DOHH2 (cell line): Measurements from ENCODE around the gene SMKR1.

Experiments
- H3F3A ChIP-seq: fragments of 200-600 bp; sonication (generic), shearing (Covaris generic); 2 replicates; pipeline ENCODE4 v1.6.0; 2016; ENCODE audit warnings: antibody characterized with exemption, mild to moderate bottlenecking; ENCODE audit not compliant: control insufficient read depth, insufficient read depth
- H3K27ac ChIP-seq: fragments of 200-600 bp; sonication (generic); 2 replicates; pipeline ENCODE4 v1.5.1; 2014; ENCODE audit warnings: low read depth, mild to moderate bottlenecking, low read length, moderate library complexity
- H3K27me3 ChIP-seq: fragments of 200-600 bp; sonication (generic); 2 replicates; pipeline ENCODE4 v1.6.1; 2014; ENCODE audit warnings: mild to moderate bottlenecking, low read length, mixed read lengths; ENCODE audit not compliant: control insufficient read depth
- H3K36me3 ChIP-seq: fragments of 200-600 bp; sonication (generic); 2 replicates; pipeline ENCODE4 v1.6.1; 2014; ENCODE audit warnings: mild to moderate bottlenecking, low read length, moderate library complexity, mixed read lengths; ENCODE audit not compliant: control insufficient read depth
- H3K4me1 ChIP-seq: fragments of 200-600 bp; sonication (generic); 2 replicates; pipeline ENCODE4 v1.6.1; 2014; ENCODE audit warnings: mild to moderate bottlenecking, low read length, mixed read lengths; ENCODE audit not compliant: control insufficient read depth
- H3K4me2 ChIP-seq: fragments of 200-600 bp; sonication (generic); 2 replicates; pipeline ENCODE4 v1.6.0; 2014; ENCODE audit warnings: mild to moderate bottlenecking, low read length, moderate library complexity
- H3K4me3 ChIP-seq: fragments of 200-600 bp; sonication (generic); 2 replicates; pipeline ENCODE4 v1.5.1; 2014; ENCODE audit warnings: mild to moderate bottlenecking, low read length, mixed read lengths
- H3K79me2 ChIP-seq: fragments of 200-600 bp; sonication (generic); 2 replicates; pipeline ENCODE4 v1.6.1; 2014; ENCODE audit warnings: mild to moderate bottlenecking, low read length, mixed read lengths; ENCODE audit not compliant: control insufficient read depth
- H3K9me2 ChIP-seq: fragments of 200-600 bp; sonication (generic); replicated peaks from 2 replicates; pipeline ENCODE4 v1.6.1; 2014; ENCODE audit warnings: mild to moderate bottlenecking, low read length, mixed read lengths; ENCODE audit not compliant: control insufficient read depth
- H3K9me3 ChIP-seq: fragments of 200-600 bp; sonication (generic); 2 replicates; pipeline ENCODE4 v1.6.1; 2014; ENCODE audit warnings: antibody characterized with exemption, low read length, mixed read lengths; ENCODE audit not compliant: control insufficient read depth, insufficient read depth
- H4K20me1 ChIP-seq: fragments of 200-600 bp; sonication (generic); 2 replicates; pipeline ENCODE4 v1.6.0; 2014; ENCODE audit warnings: low read depth, mild to moderate bottlenecking, antibody characterized with exemption, low read length, moderate library complexity; ENCODE audit not compliant: control insufficient read depth, insufficient read depth
- EZH2phosphoT487 ChIP-seq: fragments of 200-600 bp; sonication (generic); IDR thresholded peaks from 2 replicates; pipeline ENCODE4 v1.6.1; 2017; ENCODE audit warnings: borderline replicate concordance, mild to moderate bottlenecking, antibody characterized with exemption, low read length, moderate library complexity, mixed read lengths
- TF ChIP-seq, protein P1 (sequence below): fragments of 200-600 bp; sonication (generic); IDR thresholded peaks from one replicate; pipeline ENCODE4 v1.5.1; 2014; ENCODE audit warnings: antibody characterized with exemption, mild to moderate bottlenecking, low read depth, low read length; ENCODE audit not compliant: poor library complexity, severe bottlenecking

The SMKR1 gene

DNA sequence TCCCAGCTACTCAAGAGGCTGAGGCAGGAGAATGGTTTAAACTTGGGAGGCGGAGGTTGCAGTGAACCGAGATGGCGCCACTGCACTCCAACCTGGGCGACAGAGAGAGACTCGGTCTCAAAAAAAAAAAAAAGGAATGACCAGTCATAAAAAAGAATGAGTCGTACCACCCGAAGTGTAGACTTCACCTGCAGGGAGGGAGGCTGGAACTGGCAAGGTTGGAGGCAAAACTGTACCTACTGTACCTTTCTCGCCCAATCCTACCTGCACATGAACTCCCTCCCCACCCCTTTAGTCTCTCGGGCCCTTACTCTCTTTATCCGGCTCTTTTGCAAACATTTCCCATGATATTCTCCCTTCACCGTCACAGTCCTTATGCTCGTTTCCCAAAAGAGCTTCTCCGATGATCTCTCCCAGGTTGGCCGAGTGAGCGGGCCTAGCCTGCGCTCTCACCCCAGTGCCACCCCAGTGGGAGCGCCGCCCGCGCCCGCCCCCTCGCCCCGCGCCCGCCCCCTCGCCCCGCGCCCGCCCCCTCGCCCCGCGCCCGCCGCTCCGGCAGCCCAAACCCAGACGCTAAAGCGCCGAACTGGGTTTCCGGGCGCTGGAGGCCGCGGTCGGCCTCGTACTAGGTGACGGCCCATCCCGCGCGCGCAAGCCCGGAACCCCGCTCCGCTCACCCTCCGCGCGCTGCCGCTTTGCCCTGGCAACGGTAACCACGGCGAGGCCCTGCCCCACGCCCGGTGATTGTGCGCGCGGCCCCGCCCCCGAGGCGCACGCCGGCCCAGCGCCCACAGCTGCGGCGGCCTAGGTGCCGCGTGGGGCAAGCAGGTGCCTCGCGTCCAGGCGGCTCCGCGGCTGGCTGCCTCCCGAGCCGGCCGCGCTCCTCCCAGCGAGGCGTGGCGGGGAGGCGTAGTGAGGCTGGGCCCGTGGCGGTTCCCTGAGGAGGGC, at the start of gene SMKR1:
Gene SMKR1 (plus strand): TSS at position 772 of the 948 bp plus-strand sequence. CDS start 294 bp downstream, outside the sequence.
- H3K9me3 ChIP-seq: no peaks in the 10 kb centered on the region
- H3K36me3 ChIP-seq: no peaks in the 10 kb centered on the region
- peaks cover 2% of the 10 kb centered on the region; the same call in 1 of the 2 replicates for H3F3A ChIP-seq
- H3K4me2 ChIP-seq: peak within 1 kb of the TSS; percentile 97
- TF ChIP-seq, protein P1, sequence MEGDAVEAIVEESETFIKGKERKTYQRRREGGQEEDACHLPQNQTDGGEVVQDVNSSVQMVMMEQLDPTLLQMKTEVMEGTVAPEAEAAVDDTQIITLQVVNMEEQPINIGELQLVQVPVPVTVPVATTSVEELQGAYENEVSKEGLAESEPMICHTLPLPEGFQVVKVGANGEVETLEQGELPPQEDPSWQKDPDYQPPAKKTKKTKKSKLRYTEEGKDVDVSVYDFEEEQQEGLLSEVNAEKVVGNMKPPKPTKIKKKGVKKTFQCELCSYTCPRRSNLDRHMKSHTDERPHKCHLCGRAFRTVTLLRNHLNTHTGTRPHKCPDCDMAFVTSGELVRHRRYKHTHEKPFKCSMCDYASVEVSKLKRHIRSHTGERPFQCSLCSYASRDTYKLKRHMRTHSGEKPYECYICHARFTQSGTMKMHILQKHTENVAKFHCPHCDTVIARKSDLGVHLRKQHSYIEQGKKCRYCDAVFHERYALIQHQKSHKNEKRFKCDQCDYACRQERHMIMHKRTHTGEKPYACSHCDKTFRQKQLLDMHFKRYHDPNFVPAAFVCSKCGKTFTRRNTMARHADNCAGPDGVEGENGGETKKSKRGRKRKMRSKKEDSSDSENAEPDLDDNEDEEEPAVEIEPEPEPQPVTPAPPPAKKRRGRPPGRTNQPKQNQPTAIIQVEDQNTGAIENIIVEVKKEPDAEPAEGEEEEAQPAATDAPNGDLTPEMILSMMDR: peak; percentile 21
- no peak for TF ChIP-seq EZH2phosphoT487
- H3K4me3 ChIP-seq: peak within 1 kb of the TSS; percentile 82
- 0 out of 2 replicates have a peak, but pooled peaks cover 5% of the 10 kb centered on the region for H3K27me3 ChIP-seq
- H4K20me1 ChIP-seq: no peaks in the 10 kb centered on the region
- H3K27ac ChIP-seq: no peak within 1 kb of the TSS
- no peaks in the 10 kb centered on the region for H3K9me2 ChIP-seq
- H3K4me1 ChIP-seq: peaks cover 35% of the 10 kb centered on the region
- no peaks in the 10 kb centered on the region for H3K79me2 ChIP-seq

DNA sequence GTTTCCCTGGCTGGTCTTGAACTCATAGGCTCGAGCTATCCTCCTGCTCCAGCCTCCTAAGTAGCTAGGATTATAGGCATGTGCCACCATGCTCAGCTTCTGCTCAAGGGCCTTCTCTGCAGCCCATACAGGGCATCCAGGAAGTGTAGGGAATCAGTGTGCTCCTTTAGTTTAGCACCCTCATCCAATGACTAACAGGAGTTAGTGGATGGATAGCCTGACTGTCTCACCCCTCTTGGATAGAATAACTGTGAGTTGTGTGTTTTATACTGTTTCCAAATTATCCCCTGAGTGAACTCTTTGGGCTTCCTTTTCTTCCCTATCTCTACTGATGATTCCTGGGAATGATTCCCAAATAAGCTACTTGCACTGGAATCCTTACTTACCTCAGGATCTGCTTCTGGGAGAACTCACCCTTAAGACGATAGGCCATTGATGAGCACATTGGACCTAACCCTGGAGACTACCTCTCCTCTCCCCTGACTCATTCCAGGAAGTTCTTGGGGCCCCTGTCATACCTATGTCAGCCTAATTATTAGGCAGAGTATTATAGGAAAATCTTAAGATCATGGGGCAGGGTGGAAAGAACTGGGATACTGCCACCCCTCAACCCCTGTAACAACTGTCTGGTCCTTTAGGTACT, 49.6 kb upstream of the SMKR1 start:
- TF ChIP-seq, protein P1: no peak
- no peak for TF ChIP-seq EZH2phosphoT487
- H4K20me1 ChIP-seq: no peaks in the 10 kb centered on the region
- H3K27me3 ChIP-seq: no peaks in the 10 kb centered on the region
- H3K79me2 ChIP-seq: no peaks in the 10 kb centered on the region
- H3K4me2 ChIP-seq: no peak overlapping the region
- peaks cover 10% of the 10 kb centered on the region; the same call in 1 of the 2 replicates for H3K9me3 ChIP-seq
- H3K36me3 ChIP-seq: peaks cover 22% of the 10 kb centered on the region
- no peaks in the 10 kb centered on the region for H3K4me1 ChIP-seq
- H3K27ac ChIP-seq: no peak overlapping the region
- no peaks in the 10 kb centered on the region for H3F3A ChIP-seq
- H3K4me3 ChIP-seq: no peak overlapping the region
- H3K9me2 ChIP-seq: no peaks in the 10 kb centered on the region

DNA sequence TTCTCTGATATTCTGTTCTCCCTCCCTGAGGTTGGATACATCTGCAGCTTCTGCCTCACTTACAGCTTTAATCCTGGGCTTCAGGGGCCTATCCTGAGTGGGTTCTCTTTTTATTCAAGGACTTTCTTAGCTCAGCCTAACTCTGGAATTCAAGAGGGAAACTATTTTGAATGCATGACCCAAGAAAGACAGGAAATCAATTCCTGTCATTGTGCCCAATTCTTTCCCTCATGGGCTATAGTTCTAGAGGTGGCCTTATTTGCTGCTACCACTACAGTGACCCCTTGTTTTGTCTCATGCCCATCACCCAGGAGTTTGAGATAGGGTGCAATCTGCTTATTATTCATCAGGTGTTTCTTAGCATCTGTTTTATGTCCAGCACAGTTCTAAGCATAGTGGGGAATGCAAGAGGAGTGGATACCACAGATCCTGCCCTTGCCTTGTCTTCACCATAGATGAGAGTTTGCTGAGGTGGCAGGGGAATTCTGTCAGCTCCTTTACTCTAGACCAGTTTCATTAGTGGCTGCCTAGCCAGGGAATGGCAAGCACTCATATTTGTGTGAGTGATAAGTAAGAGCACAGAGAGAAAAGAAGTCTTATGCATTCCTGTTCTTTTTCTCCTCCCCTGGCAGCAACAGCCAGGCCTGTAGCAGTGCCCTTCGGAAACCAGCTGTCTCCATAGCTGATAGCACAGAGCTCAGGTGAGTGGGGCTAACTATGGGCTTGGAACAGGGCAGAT, 48.7 kb upstream of the SMKR1 start:
- peaks cover 26% of the 10 kb centered on the region for H3K36me3 ChIP-seq
- H3K9me3 ChIP-seq: 0 out of 2 replicates have a peak, but pooled peaks cover 2% of the 10 kb centered on the region
- H3K4me2 ChIP-seq: no peak overlapping the region
- H3K9me2 ChIP-seq: no peaks in the 10 kb centered on the region
- H3K27ac ChIP-seq: no peak overlapping the region
- H3K27me3 ChIP-seq: no peaks in the 10 kb centered on the region
- H4K20me1 ChIP-seq: no peaks in the 10 kb centered on the region
- H3K79me2 ChIP-seq: no peaks in the 10 kb centered on the region
- H3F3A ChIP-seq: no peaks in the 10 kb centered on the region
- no peak overlapping the region for H3K4me3 ChIP-seq
- no peaks in the 10 kb centered on the region for H3K4me1 ChIP-seq
- TF ChIP-seq, protein P1: no peak
- TF ChIP-seq EZH2phosphoT487: no peak
